ENCODE results near the gene FAM177B.

FAM177B gene

DNA sequence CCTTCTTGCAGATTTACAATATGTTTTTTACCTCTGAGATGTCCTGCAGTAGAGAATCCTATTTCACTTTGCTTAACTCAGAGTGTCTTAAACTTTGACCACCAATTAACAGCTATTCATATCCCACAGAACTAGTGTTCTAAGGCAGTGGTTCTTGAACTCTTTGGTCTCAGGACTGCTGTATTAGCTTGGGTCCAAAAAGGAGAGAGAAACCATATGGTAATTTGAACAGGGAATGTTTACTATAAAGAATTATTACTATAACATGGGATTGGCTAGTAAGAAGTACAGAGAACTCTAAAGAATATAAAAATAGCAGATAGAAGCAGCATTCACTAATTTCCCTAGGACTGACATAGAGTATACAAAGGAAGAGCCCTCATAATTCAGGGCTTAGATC is 31.6 kb downstream of the FAM177B start:
- TF ChIP-seq ZBTB7A (IDR thresholded peaks at IDR 0.05; ENCODE audit: low read depth) (no peak), RAD21 (IDR thresholded peaks at IDR 0.05; ENCODE audit: low read depth) (no peak), TEAD4 (IDR thresholded peaks at IDR 0.05) (no peak)

DNA sequence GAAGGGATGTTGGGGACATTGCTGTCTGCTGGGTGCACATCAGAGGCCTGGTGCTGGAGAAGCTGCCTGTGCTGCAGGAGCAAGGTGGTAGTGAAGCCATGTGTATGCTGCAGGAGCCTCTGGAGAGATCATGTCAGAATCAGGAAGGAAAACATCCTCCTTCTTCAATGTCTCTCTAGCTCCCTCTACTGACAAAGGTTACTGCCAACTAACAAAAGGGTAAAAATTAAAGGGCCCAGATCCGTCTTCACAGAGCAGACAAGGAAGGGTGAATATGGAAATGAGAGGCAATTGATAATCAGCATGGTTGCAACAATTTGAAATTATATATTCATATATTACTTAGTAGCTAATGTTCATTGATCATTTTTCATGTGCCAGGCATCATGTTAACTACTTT is 32.2 kb downstream of the FAM177B start:
- TF ChIP-seq TCF12 (IDR thresholded peaks at IDR 0.05; ENCODE audit: low read depth) (no peak), CEBPB (IDR thresholded peaks at IDR 0.05) (no peak), EP300 (IDR thresholded peaks at IDR 0.05; ENCODE audit: borderline replicate concordance) (no peak), YY1 (IDR thresholded peaks at IDR 0.05; ENCODE audit: low read depth) (no peak), TAF1 (IDR thresholded peaks at IDR 0.05; ENCODE audit: low read depth) (no peak), EGR1 (IDR thresholded peaks at IDR 0.05) (no peak), RAD21 (IDR thresholded peaks at IDR 0.05; ENCODE audit: low read depth) (no peak), TEAD4 (IDR thresholded peaks at IDR 0.05) (no peak), FOXM1 (IDR thresholded peaks at IDR 0.05; ENCODE audit: borderline replicate concordance, low read depth) (no peak), NFIC (IDR thresholded peaks at IDR 0.05) (no peak), ZBTB7A (IDR thresholded peaks at IDR 0.05; ENCODE audit: low read depth) (no peak), CREB1 (IDR thresholded peaks at IDR 0.05; ENCODE audit: low read depth) (no peak)
- TF ChIP-seq, protein P1, sequence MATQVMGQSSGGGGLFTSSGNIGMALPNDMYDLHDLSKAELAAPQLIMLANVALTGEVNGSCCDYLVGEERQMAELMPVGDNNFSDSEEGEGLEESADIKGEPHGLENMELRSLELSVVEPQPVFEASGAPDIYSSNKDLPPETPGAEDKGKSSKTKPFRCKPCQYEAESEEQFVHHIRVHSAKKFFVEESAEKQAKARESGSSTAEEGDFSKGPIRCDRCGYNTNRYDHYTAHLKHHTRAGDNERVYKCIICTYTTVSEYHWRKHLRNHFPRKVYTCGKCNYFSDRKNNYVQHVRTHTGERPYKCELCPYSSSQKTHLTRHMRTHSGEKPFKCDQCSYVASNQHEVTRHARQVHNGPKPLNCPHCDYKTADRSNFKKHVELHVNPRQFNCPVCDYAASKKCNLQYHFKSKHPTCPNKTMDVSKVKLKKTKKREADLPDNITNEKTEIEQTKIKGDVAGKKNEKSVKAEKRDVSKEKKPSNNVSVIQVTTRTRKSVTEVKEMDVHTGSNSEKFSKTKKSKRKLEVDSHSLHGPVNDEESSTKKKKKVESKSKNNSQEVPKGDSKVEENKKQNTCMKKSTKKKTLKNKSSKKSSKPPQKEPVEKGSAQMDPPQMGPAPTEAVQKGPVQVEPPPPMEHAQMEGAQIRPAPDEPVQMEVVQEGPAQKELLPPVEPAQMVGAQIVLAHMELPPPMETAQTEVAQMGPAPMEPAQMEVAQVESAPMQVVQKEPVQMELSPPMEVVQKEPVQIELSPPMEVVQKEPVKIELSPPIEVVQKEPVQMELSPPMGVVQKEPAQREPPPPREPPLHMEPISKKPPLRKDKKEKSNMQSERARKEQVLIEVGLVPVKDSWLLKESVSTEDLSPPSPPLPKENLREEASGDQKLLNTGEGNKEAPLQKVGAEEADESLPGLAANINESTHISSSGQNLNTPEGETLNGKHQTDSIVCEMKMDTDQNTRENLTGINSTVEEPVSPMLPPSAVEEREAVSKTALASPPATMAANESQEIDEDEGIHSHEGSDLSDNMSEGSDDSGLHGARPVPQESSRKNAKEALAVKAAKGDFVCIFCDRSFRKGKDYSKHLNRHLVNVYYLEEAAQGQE (IDR thresholded peaks at IDR 0.05; ENCODE audit: low read depth), result no peak
- TF ChIP-seq, protein P2, sequence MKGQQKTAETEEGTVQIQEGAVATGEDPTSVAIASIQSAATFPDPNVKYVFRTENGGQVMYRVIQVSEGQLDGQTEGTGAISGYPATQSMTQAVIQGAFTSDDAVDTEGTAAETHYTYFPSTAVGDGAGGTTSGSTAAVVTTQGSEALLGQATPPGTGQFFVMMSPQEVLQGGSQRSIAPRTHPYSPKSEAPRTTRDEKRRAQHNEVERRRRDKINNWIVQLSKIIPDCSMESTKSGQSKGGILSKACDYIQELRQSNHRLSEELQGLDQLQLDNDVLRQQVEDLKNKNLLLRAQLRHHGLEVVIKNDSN (IDR thresholded peaks at IDR 0.05), result no peak
- TF ChIP-seq, protein P3, sequence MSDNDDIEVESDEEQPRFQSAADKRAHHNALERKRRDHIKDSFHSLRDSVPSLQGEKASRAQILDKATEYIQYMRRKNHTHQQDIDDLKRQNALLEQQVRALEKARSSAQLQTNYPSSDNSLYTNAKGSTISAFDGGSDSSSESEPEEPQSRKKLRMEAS (IDR thresholded peaks at IDR 0.05), result no peak

DNA sequence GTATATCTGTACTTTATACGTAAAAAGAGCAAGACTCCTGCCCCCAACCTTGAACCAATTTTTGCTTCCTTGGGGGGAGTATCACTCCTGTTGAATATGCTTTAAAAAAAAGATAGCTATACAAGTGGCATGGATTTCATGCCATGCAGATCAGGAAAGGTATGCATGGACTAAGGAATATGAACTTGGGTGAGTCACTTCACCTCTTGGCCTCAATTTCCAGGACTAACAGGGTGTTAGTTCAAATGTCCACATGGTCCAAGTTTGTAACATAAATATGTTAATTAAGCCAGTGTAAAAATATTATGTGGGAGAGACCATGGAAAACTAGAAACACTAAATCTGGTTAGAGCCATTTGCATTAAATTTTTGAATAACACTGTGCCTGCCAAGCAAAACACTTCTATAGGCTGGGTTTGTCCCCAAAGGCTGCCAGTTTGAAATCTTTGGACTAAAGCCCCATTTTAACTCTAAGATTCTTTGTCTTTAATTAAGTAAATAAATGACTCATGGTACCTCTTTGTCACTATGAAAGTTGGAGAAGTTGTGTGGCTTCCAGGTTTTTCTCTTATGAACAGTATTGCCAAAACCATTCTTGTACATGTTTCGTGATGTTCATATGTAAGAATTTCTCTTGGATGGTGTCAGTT is 33.1 kb downstream of the FAM177B start:
- TF ChIP-seq TCF12 (IDR thresholded peaks at IDR 0.05; ENCODE audit: low read depth) (no peak), EGR1 (IDR thresholded peaks at IDR 0.05) (no peak), NFIC (IDR thresholded peaks at IDR 0.05) (no peak), FOXM1 (IDR thresholded peaks at IDR 0.05; ENCODE audit: borderline replicate concordance, low read depth) (no peak), RAD21 (IDR thresholded peaks at IDR 0.05; ENCODE audit: low read depth) (no peak), EP300 (IDR thresholded peaks at IDR 0.05; ENCODE audit: borderline replicate concordance) (no peak), CEBPB (IDR thresholded peaks at IDR 0.05) (no peak), TEAD4 (IDR thresholded peaks at IDR 0.05) (no peak), ZBTB7A (IDR thresholded peaks at IDR 0.05; ENCODE audit: low read depth) (no peak)
- TF ChIP-seq, protein P2 (IDR thresholded peaks at IDR 0.05), result no peak
- TF ChIP-seq, protein P3 (IDR thresholded peaks at IDR 0.05), result no peak
- TF ChIP-seq, protein P1 (IDR thresholded peaks at IDR 0.05; ENCODE audit: low read depth), result no peak

DNA sequence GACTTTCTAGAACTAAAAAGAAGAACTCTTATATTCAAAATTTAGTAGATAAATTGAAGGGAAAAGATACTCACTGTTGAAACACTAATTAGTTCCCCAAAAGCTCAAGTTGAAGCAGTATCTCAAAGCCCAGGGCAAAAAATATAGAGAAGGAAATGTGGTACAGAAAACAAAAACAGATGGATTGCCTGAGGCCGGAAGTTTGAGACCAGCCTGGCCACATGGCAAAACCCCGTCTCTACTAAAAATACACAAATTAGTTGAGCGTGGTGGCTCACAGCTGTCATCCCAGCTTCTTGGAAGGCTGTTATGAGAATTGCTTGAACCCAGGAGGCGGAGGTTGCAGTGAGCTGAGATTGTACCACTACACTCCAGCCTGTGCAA is 36.0 kb downstream of the FAM177B start:
- TF ChIP-seq, protein P3 (IDR thresholded peaks at IDR 0.05), result no peak
- TF ChIP-seq TAF1 (IDR thresholded peaks at IDR 0.05; ENCODE audit: low read depth), result no peak
- TF ChIP-seq, protein P1 (IDR thresholded peaks at IDR 0.05; ENCODE audit: low read depth), result no peak
- no peak for TF ChIP-seq EP300 (IDR thresholded peaks at IDR 0.05; ENCODE audit: borderline replicate concordance)
- no peak for TF ChIP-seq RAD21 (IDR thresholded peaks at IDR 0.05; ENCODE audit: low read depth)
- TF ChIP-seq CREB1 (IDR thresholded peaks at IDR 0.05; ENCODE audit: low read depth), result no peak
